Measurements from ENCODE around the gene TNFSF15.

- TF ChIP-seq RAD21 (IDR thresholded peaks at IDR 0.05; ENCODE audit: low read depth) (no peak), REST (IDR thresholded peaks at IDR 0.05; ENCODE audit: low read depth) (no peak), TCF7L2 (IDR thresholded peaks at IDR 0.05; ENCODE audit: borderline replicate concordance, extremely low read depth, insufficient read depth, insufficient read length) (no peak), ZFX (IDR thresholded peaks at IDR 0.05) (no peak), SIN3A (IDR thresholded peaks at IDR 0.05; ENCODE audit: low read depth) (no peak), POLR2A (IDR thresholded peaks at IDR 0.05; ENCODE audit: borderline replicate concordance, extremely low read depth, insufficient read depth, insufficient read length) (no peak), CEBPB (IDR thresholded peaks at IDR 0.05; ENCODE audit: low read depth) (no peak), EZH2phosphoT487 (IDR thresholded peaks at IDR 0.05; ENCODE audit: borderline replicate concordance) (no peak)
- TF ChIP-seq, protein P1, sequence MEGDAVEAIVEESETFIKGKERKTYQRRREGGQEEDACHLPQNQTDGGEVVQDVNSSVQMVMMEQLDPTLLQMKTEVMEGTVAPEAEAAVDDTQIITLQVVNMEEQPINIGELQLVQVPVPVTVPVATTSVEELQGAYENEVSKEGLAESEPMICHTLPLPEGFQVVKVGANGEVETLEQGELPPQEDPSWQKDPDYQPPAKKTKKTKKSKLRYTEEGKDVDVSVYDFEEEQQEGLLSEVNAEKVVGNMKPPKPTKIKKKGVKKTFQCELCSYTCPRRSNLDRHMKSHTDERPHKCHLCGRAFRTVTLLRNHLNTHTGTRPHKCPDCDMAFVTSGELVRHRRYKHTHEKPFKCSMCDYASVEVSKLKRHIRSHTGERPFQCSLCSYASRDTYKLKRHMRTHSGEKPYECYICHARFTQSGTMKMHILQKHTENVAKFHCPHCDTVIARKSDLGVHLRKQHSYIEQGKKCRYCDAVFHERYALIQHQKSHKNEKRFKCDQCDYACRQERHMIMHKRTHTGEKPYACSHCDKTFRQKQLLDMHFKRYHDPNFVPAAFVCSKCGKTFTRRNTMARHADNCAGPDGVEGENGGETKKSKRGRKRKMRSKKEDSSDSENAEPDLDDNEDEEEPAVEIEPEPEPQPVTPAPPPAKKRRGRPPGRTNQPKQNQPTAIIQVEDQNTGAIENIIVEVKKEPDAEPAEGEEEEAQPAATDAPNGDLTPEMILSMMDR (IDR thresholded peaks at IDR 0.05 in 2 of 3, conservative IDR thresholded peaks at IDR 0.05 in 1 of 3; ENCODE audit: borderline replicate concordance in 1 of 3, insufficient read depth in 1 of 3, low read depth in 2 of 3, low read length in 2 of 3), result no peak
Measured at GRCh38 chr9:114830546-114830945, 24.7 kb upstream of the TNFSF15 start.
